ENCODE measurements around the gene NPR2.

DNA sequence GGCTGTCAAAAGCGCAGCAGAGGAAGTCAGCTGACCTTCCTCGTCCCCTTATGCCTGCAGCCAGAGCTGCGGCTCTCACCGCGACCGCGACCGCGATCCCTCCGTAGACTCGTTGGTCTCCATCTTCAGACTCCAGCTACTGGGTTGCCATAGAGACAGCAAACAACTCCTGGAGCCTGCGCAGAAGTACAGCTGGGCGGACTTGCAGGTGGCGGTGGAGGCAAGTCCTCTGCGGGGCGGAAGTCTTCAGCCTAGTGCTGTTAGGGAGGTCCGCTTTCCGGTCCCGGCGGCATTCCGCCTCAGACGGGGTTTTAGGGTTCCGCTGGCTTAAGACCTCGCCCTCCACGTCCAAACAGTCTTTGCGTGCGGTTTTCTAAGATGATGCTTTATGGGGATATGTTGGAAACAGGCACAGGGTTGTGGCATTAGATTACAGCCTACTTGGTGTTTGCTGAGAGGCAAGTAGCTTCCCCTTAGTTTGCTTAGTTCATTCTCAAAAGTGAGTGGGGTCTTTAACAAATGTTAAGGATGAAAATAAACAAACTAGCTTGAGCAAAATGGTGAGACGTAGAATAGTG is 20.7 kb downstream of the NPR2 start, which contains the start of gene SPAG8:
- no peak for TF ChIP-seq EZH2phosphoT487 (conservative IDR thresholded peaks at IDR 0.05; ENCODE audit: low read length)
- no peak for TF ChIP-seq CTCF (IDR thresholded peaks at IDR 0.05; ENCODE audit: insufficient read depth, low read length, poor library complexity, severe bottlenecking)
